Stimulated activated CD4-positive, alpha-beta T cell treated with anti-CD3 and anti-CD28 coated beads, Interleukin-12 subunit alpha, Interleukin-12 subunit beta, amount 100 ng/mL, for 4 hours (primary cell): ENCODE data around the gene FAF1.
"Not testable (repeated sequence)": the region's sequence is repeated elsewhere in the genome, so short reads cannot be mapped to it uniquely, and the experiment has no call there.

Source experiments
- DNase-seq: peaks from one replicate; pipeline ENCODE4 v3.0.0-alpha.2; 2020

Gene FAF1

GRCh38 chr1:50901872-50902271, 58.2 kb downstream of the FAF1 start:
- DNase-seq, result no peak

GRCh38 chr1:50898773-50899172, 61.3 kb downstream of the FAF1 start:
- DNase-seq, result no peak

GRCh38 chr1:50894340-50894739, 65.7 kb downstream of the FAF1 start:
- no peak for DNase-seq

GRCh38 chr1:50893466-50893865, 66.6 kb downstream of the FAF1 start:
- no peak for DNase-seq

GRCh38 chr1:50887555-50887954, 72.5 kb downstream of the FAF1 start:
- DNase-seq, result not testable (repeated sequence)

- no peak for DNase-seq
Measured at GRCh38 chr1:50880373-50880772, 79.7 kb downstream of the FAF1 start.

- no peak for DNase-seq
Measured at GRCh38 chr1:50879137-50879536, 80.9 kb downstream of the FAF1 start.

- no peak for DNase-seq
Measured at GRCh38 chr1:50878434-50878833, 81.6 kb downstream of the FAF1 start.

GRCh38 chr1:50877641-50878040, 82.4 kb downstream of the FAF1 start:
- DNase-seq, result no peak

GRCh38 chr1:50873458-50874187, 86.4 kb downstream of the FAF1 start:
- DNase-seq, result peak; percentile 60

- DNase-seq, result not testable (repeated sequence)
Measured at GRCh38 chr1:50864845-50865244, 95.2 kb downstream of the FAF1 start.

GRCh38 chr1:50861772-50862171, 98.3 kb downstream of the FAF1 start:
- DNase-seq, result no peak

GRCh38 chr1:50860702-50861101, 99.4 kb downstream of the FAF1 start:
- DNase-seq, result no peak

GRCh38 chr1:50860256-50860655, 99.8 kb downstream of the FAF1 start:
- DNase-seq, result no peak

- no peak for DNase-seq
Measured at GRCh38 chr1:50859657-50860056, 100.4 kb downstream of the FAF1 start.

- DNase-seq, result no peak
Measured at GRCh38 chr1:50858761-50859160, 101.3 kb downstream of the FAF1 start.

GRCh38 chr1:50857702-50858101, 102.4 kb downstream of the FAF1 start:
- DNase-seq, result no peak

GRCh38 chr1:50853325-50853724, 106.7 kb downstream of the FAF1 start:
- no peak for DNase-seq

- no peak for DNase-seq
Measured at GRCh38 chr1:50852889-50853288, 107.2 kb downstream of the FAF1 start.

GRCh38 chr1:50851466-50851865, 108.6 kb downstream of the FAF1 start:
- DNase-seq, result no peak

GRCh38 chr1:50851034-50851433, 109.0 kb downstream of the FAF1 start:
- DNase-seq, result no peak

GRCh38 chr1:50847303-50847702, 112.8 kb downstream of the FAF1 start:
- DNase-seq, result no peak

GRCh38 chr1:50846224-50846839, 113.7 kb downstream of the FAF1 start:
- no peak for DNase-seq

- DNase-seq, result no peak
Measured at GRCh38 chr1:50841791-50842387, 118.2 kb downstream of the FAF1 start.
